ENCODE data around the gene CYTL1. TPM values are rescaled to one million over a fixed set of nuclear protein-coding genes. Genes with fewer than 3 reads are reported as not detected.

Gene CYTL1
- total and polyA plus RNA-seq, 4 donors, result 0.32 to 3.0 (median 1.6) TPM

GRCh38 chr4:5055411-5055810 lies 36.2 kb upstream of the CYTL1 start:
- H3K27me3 ChIP-seq (ENCODE audit: control insufficient read depth in 3 of 3, insufficient read depth in 3 of 3, low read length in 2 of 3), result peaks cover 0 to 11% (median 0%) of the 10 kb centered on the region in 3 donors
- peaks cover 0 to 16% (median 0%) of the 10 kb centered on the region in 5 donors for H3K4me1 ChIP-seq (ENCODE audit: control insufficient read depth in 5 of 5, insufficient read depth in 5 of 5, low read length in 5 of 5)
- no peaks in the 10 kb centered on the region for H3K36me3 ChIP-seq (ENCODE audit: control insufficient read depth in 4 of 4, insufficient read depth in 4 of 4, low read length in 4 of 4)
- TF ChIP-seq CTCF (IDR thresholded peaks at IDR 0.05; ENCODE audit: control extremely low read depth, extremely low read depth), result no peak
- ATAC-seq (ENCODE audit: insufficient read depth, low FRiP score) (no peak), DNase-seq (no peak)
- H3K9ac ChIP-seq (ENCODE audit: insufficient read depth in 1 of 2, low read length in 2 of 2), result no peak overlapping the region
- 53 to 56% methylated on average over 5 of the region's 5 CpGs for WGBS, 2 donors
- no peaks in the 10 kb centered on the region for H3K9me3 ChIP-seq (ENCODE audit: control insufficient read depth in 4 of 4, insufficient read depth in 3 of 4, low read length in 3 of 4)
- no peak overlapping the region for H3K4me3 ChIP-seq
- no peak overlapping the region for H3K27ac ChIP-seq (ENCODE audit: low read depth in 1 of 2, low read length in 1 of 2)

GRCh38 chr4:5054532-5054931 lies 35.3 kb upstream of the CYTL1 start:
- Histone ChIP-seq H3K27me3 (ENCODE audit: control insufficient read depth in 3 of 3, insufficient read depth in 3 of 3, low read length in 2 of 3) (peaks cover 0 to 11% (median 0%) of the 10 kb centered on the region in 3 donors), H3K36me3 (ENCODE audit: control insufficient read depth in 4 of 4, insufficient read depth in 4 of 4, low read length in 4 of 4) (no peaks in the 10 kb centered on the region), H3K9me3 (ENCODE audit: control insufficient read depth in 4 of 4, insufficient read depth in 3 of 4, low read length in 3 of 4) (no peaks in the 10 kb centered on the region), H3K27ac (ENCODE audit: low read depth in 1 of 2, low read length in 1 of 2) (no peak overlapping the region), H3K9ac (ENCODE audit: insufficient read depth in 1 of 2, low read length in 2 of 2) (no peak overlapping the region), H3K4me1 (ENCODE audit: control insufficient read depth in 5 of 5, insufficient read depth in 5 of 5, low read length in 5 of 5) (peaks cover 0 to 16% (median 0%) of the 10 kb centered on the region in 5 donors), H3K4me3 (no peak overlapping the region)
- DNase-seq, result no peak
- no peak for TF ChIP-seq CTCF (IDR thresholded peaks at IDR 0.05; ENCODE audit: control extremely low read depth, extremely low read depth)
- WGBS, 2 donors, result 60 to 74% methylated on average over 5 of the region's 5 CpGs
- no peak for ATAC-seq (ENCODE audit: insufficient read depth, low FRiP score)

- Histone ChIP-seq H3K4me1 (ENCODE audit: control insufficient read depth in 5 of 5, insufficient read depth in 5 of 5, low read length in 5 of 5) (peaks cover 0 to 16% (median 0%) of the 10 kb centered on the region in 5 donors), H3K27ac (ENCODE audit: low read depth in 1 of 2, low read length in 1 of 2) (no peak overlapping the region), H3K9ac (ENCODE audit: insufficient read depth in 1 of 2, low read length in 2 of 2) (no peak overlapping the region), H3K9me3 (ENCODE audit: control insufficient read depth in 4 of 4, insufficient read depth in 3 of 4, low read length in 3 of 4) (no peaks in the 10 kb centered on the region), H3K27me3 (ENCODE audit: control insufficient read depth in 3 of 3, insufficient read depth in 3 of 3, low read length in 2 of 3) (peaks cover 0 to 11% (median 0%) of the 10 kb centered on the region in 3 donors), H3K4me3 (no peak overlapping the region), H3K36me3 (ENCODE audit: control insufficient read depth in 4 of 4, insufficient read depth in 4 of 4, low read length in 4 of 4) (no peaks in the 10 kb centered on the region)
- TF ChIP-seq CTCF (IDR thresholded peaks at IDR 0.05; ENCODE audit: control extremely low read depth, extremely low read depth), result no peak
- 68 to 74% methylated on average over 6 of the region's 6 CpGs for WGBS, 2 donors
- ATAC-seq (ENCODE audit: insufficient read depth, low FRiP score) (no peak), DNase-seq (no peak)
These were observed 33.6 kb upstream of the CYTL1 start for GRCh38 chr4:5052726-5053425.

All from lung (tissue), 12 donors.